HG03135 (cell line): ENCODE data around the gene ZFP92.
"Not testable (repeated sequence)": the region's sequence is repeated elsewhere in the genome, so short reads cannot be mapped to it uniquely, and the experiment has no call there.

Experiments
- ATAC-seq: cut with Tn5 transposase; IDR thresholded peaks from one replicate; pipeline ENCODE4 v1.9.1; 2021; ENCODE audit warnings: mild to moderate bottlenecking, moderate library complexity; ENCODE audit not compliant: unreplicated experiment

The ZFP92 gene

GRCh38 chrX:153411255-153411987 lies at the start of gene ZFP92:
ZFP92 (plus strand) TSS chrX:153411472; CDS start chrX:153418323, 6,851 bp downstream.
- ATAC-seq, result no peak

GRCh38 chrX:153361781-153362397 lies 49.4 kb upstream of the ZFP92 start:
- no peak for ATAC-seq

GRCh38 chrX:153365670-153366069 lies 45.6 kb upstream of the ZFP92 start:
- no peak for ATAC-seq

- no peak for ATAC-seq
Measured at GRCh38 chrX:153366119-153366518, 45.2 kb upstream of the ZFP92 start.

GRCh38 chrX:153366878-153367538 lies 44.3 kb upstream of the ZFP92 start:
- no peak for ATAC-seq

- no peak for ATAC-seq
Measured at GRCh38 chrX:153370293-153371055, 40.8 kb upstream of the ZFP92 start.

GRCh38 chrX:153371256-153371655 lies 40.0 kb upstream of the ZFP92 start:
- ATAC-seq, result no peak

- ATAC-seq, result no peak
Measured at GRCh38 chrX:153372949-153373348, 38.3 kb upstream of the ZFP92 start.

- no peak for ATAC-seq
Measured at GRCh38 chrX:153374426-153374825, 36.8 kb upstream of the ZFP92 start.

- ATAC-seq, result no peak
Measured at GRCh38 chrX:153375571-153375970, 35.7 kb upstream of the ZFP92 start.

GRCh38 chrX:153377727-153378126 lies 33.5 kb upstream of the ZFP92 start:
- no peak for ATAC-seq

- ATAC-seq, result no peak
Measured at GRCh38 chrX:153378607-153379006, 32.7 kb upstream of the ZFP92 start.

GRCh38 chrX:153379508-153379907 lies 31.8 kb upstream of the ZFP92 start:
- ATAC-seq, result no peak

GRCh38 chrX:153379971-153380581 lies 31.2 kb upstream of the ZFP92 start:
- no peak for ATAC-seq

GRCh38 chrX:153380691-153381090 lies 30.6 kb upstream of the ZFP92 start:
- ATAC-seq, result no peak

GRCh38 chrX:153381684-153382532 lies 29.4 kb upstream of the ZFP92 start:
- no peak for ATAC-seq

GRCh38 chrX:153382563-153383482 lies 28.4 kb upstream of the ZFP92 start:
- ATAC-seq, result no peak

- ATAC-seq, result no peak
Measured at GRCh38 chrX:153384390-153384789, 26.9 kb upstream of the ZFP92 start.

- ATAC-seq, result not testable (repeated sequence)
Measured at GRCh38 chrX:153384973-153385372, 26.3 kb upstream of the ZFP92 start.
